Activated CD8-positive, alpha-beta memory T cell treated with anti-CD3 and anti-CD28 coated beads, Interleukin-2, amount 50 U/mL, for 24 hours (primary cell): Measurements from ENCODE around the gene MELTF.
"Not testable (repeated sequence)": the region's sequence is repeated elsewhere in the genome, so short reads cannot be mapped to it uniquely, and the experiment has no call there.

ENCODE experiments used
- DNase-seq: peaks from one replicate; pipeline ENCODE4 v3.0.0-alpha.2; 2020; ENCODE audit errors: extremely low read depth

MELTF gene

GRCh38 chr3:197029511-197030167 is at the start of gene MELTF:
Gene MELTF (minus strand): TSS chr3:197029817. CDS start chr3:197029702, 115 bp downstream.
- peak; percentile 19 for DNase-seq

- DNase-seq: no peak
Observed at GRCh38 chr3:197076415-197076814, 46.8 kb upstream of the MELTF start.

- DNase-seq: no peak
Observed at GRCh38 chr3:197068077-197068476, 38.5 kb upstream of the MELTF start.

GRCh38 chr3:197064771-197065170 is 35.2 kb upstream of the MELTF start:
- DNase-seq: no peak

- no peak for DNase-seq
Observed at GRCh38 chr3:197062446-197062845, 32.8 kb upstream of the MELTF start.

GRCh38 chr3:197051637-197052036 is 22.0 kb upstream of the MELTF start:
- not testable (repeated sequence) for DNase-seq

GRCh38 chr3:197050511-197050910 is 20.9 kb upstream of the MELTF start:
- DNase-seq: no peak

- no peak for DNase-seq
Observed at GRCh38 chr3:197042539-197042938, 12.9 kb upstream of the MELTF start.

- DNase-seq: no peak
Observed at GRCh38 chr3:197041875-197042488, 12.4 kb upstream of the MELTF start.

- DNase-seq: no peak
Observed at GRCh38 chr3:197040658-197041057, 11.0 kb upstream of the MELTF start.

- DNase-seq: no peak
Observed at GRCh38 chr3:197038679-197039462, 9.3 kb upstream of the MELTF start.

- DNase-seq: no peak
Observed at GRCh38 chr3:197035577-197035976, 6.0 kb upstream of the MELTF start.

- DNase-seq: not testable (repeated sequence)
Observed at GRCh38 chr3:197034778-197035177, 5.2 kb upstream of the MELTF start.

GRCh38 chr3:197033764-197034163 is 4.1 kb upstream of the MELTF start:
- DNase-seq: not testable (repeated sequence)

GRCh38 chr3:197031315-197032285 is 2.0 kb upstream of the MELTF start:
- DNase-seq: no peak

- no peak for DNase-seq
Observed at GRCh38 chr3:197030379-197031314, 1.0 kb upstream of the MELTF start.

- no peak for DNase-seq
Observed at GRCh38 chr3:197028728-197029510, 698 bp downstream of the MELTF start.

- DNase-seq: no peak
Observed at GRCh38 chr3:197027896-197028727, 1.5 kb downstream of the MELTF start.
